ENCODE measurements around the gene DHX8. TPM values are rescaled to one million over a fixed set of nuclear protein-coding genes. Genes with fewer than 3 reads are reported as not detected.

Gene DHX8
- total RNA-seq, 3 donors from 2014 or later: 41.0 to 54.7 (median 46.9) TPM

DNA sequence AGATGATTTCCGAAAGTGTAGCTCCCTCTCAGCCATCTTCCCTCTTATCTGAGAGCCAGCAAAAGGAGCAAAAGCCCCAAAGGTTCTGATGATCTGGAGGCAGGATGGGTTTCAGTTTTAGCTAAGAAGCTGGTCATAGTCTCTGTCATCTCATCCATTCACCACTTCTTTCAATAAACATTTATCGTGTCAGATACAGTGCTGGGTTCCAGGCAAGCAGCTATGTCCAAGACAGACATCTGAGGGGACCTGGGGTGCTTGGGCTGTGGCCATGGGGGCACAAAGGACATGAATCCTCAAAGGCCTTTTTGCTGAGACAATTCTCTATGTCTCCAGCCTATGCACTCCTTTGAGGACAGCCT lies 63.4 kb downstream of the DHX8 start:
- ATAC-seq (no peak), DNase-seq (no peak)
- peaks cover 18% of the 10 kb centered on the region for H3K4me1 ChIP-seq (ENCODE audit: low read depth)
- TF ChIP-seq, protein P1, sequence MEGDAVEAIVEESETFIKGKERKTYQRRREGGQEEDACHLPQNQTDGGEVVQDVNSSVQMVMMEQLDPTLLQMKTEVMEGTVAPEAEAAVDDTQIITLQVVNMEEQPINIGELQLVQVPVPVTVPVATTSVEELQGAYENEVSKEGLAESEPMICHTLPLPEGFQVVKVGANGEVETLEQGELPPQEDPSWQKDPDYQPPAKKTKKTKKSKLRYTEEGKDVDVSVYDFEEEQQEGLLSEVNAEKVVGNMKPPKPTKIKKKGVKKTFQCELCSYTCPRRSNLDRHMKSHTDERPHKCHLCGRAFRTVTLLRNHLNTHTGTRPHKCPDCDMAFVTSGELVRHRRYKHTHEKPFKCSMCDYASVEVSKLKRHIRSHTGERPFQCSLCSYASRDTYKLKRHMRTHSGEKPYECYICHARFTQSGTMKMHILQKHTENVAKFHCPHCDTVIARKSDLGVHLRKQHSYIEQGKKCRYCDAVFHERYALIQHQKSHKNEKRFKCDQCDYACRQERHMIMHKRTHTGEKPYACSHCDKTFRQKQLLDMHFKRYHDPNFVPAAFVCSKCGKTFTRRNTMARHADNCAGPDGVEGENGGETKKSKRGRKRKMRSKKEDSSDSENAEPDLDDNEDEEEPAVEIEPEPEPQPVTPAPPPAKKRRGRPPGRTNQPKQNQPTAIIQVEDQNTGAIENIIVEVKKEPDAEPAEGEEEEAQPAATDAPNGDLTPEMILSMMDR (IDR thresholded peaks at IDR 0.05): no peak
- H3K36me3 ChIP-seq (ENCODE audit: low read depth): no peaks in the 10 kb centered on the region
- H3K4me3 ChIP-seq: no peak overlapping the region
- no peaks in the 10 kb centered on the region for H3K9me3 ChIP-seq
- intact Hi-C loops (cut with DNase I, micrococcal nuclease): no loop called here

GRCh38 chr17:43547659-43548256 lies 64.0 kb downstream of the DHX8 start:
- TF ChIP-seq, protein P1 (IDR thresholded peaks at IDR 0.05): no peak
- H3K36me3 ChIP-seq (ENCODE audit: low read depth): no peaks in the 10 kb centered on the region
- H3K9me3 ChIP-seq: no peaks in the 10 kb centered on the region
- DNase-seq (no peak), ATAC-seq (no peak)
- intact Hi-C loops (cut with DNase I, micrococcal nuclease): no loop called here
- H3K4me1 ChIP-seq (ENCODE audit: low read depth): peaks cover 22% of the 10 kb centered on the region
- no peak overlapping the region for H3K4me3 ChIP-seq

DNA sequence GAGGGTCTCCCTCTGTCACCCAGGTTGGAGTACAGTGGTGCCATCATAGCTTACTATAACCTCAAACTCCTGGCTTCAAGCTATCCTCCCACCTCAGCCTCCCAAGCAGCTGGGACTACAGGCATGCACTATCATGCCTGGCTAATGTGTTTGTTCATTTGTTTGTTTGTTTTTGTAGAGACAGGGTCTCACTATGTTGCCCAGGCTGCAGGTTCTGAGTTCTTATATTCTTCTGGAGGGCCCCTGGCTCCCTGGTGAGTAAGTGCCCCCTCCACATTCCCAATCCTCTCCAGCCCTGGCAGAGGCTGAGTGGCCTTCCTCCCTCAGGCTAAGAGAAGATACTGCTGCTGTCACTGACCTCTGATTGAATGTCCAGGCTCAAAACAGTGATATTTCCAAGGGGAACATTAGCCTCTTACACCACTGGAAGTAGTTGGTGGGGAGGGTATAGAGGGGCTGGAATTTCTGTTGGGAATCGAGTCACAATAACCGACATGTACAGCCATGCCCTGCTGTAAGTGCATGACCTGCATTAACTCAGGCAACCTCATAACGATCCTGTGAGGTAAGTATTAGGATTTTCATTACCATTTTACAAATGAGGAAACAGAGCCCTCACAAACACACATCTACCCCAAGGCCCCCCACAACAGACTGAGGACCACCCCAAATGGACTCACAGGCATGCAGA lies 65.1 kb downstream of the DHX8 start:
- Histone ChIP-seq H3K4me1 (ENCODE audit: low read depth) (peaks cover 33% of the 10 kb centered on the region), H3K9me3 (no peaks in the 10 kb centered on the region), H3K4me3 (no peak overlapping the region), H3K36me3 (ENCODE audit: low read depth) (no peaks in the 10 kb centered on the region)
- DNase-seq: no peak
- no peak for ATAC-seq
- intact Hi-C loops (cut with DNase I, micrococcal nuclease): no loop called here
- TF ChIP-seq, protein P1 (IDR thresholded peaks at IDR 0.05): no peak

DNA sequence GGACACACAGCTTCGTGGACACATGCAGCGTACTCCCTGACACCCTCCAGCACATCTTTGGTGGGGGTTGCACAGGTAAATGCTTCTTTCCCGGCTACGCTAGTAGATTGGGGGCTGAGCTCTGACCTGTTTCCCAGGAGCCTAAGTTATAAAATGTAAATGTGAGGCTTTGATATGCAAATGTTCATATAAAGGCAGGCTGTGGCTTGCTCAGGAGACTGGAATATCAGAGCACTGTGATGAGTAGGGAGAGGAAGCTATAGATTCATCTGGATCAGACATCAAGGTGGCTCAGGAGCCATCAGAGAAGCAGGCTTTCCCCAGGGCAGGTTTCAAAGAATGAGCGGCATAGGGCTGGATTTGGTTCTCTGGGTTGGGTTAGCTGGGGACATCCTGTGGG lies 65.7 kb downstream of the DHX8 start:
- Histone ChIP-seq H3K4me1 (ENCODE audit: low read depth) (peaks cover 33% of the 10 kb centered on the region), H3K9me3 (no peaks in the 10 kb centered on the region), H3K36me3 (ENCODE audit: low read depth) (no peaks in the 10 kb centered on the region), H3K4me3 (no peak overlapping the region)
- intact Hi-C loops (cut with DNase I, micrococcal nuclease): no loop called here
- ATAC-seq (no peak), DNase-seq (no peak)
- TF ChIP-seq, protein P1 (IDR thresholded peaks at IDR 0.05): no peak

- peaks cover 40% of the 10 kb centered on the region for H3K4me1 ChIP-seq (ENCODE audit: low read depth)
Observed at GRCh38 chr17:43550754-43551153, 67.0 kb downstream of the DHX8 start.

More at GRCh38 chr17:43550754-43551153, 67.0 kb downstream of the DHX8 start:
- Histone ChIP-seq H3K4me3 (no peak overlapping the region), H3K9me3 (no peaks in the 10 kb centered on the region), H3K36me3 (ENCODE audit: low read depth) (no peaks in the 10 kb centered on the region)
- ATAC-seq (no peak), DNase-seq (no peak)
- intact Hi-C loops (cut with DNase I, micrococcal nuclease): no loop called here
- TF ChIP-seq, protein P1 (IDR thresholded peaks at IDR 0.05): no peak
